Ishikawa (cell line): ENCODE results near the gene AVEN.

Experiments used
- MAX ChIP-seq: IDR thresholded peaks from 2 replicates; pipeline ENCODE4 v1.6.1; 2012
- RAD21 ChIP-seq: IDR thresholded peaks from 2 replicates; pipeline ENCODE4 v1.6.1; 2012; ENCODE audit warnings: low read depth
- YY1 ChIP-seq: IDR thresholded peaks from 2 replicates; pipeline ENCODE4 v1.6.1; 2012; ENCODE audit warnings: low read depth

GRCh38 chr15:33852094-33852493 lies 186.9 kb downstream of the AVEN start:
- TF ChIP-seq RAD21 (no peak), YY1 (no peak), MAX (no peak)
